H1 (cell line): ENCODE data around the gene SIX5.

Experiments
- BACH1 ChIP-seq: IDR thresholded peaks from 2 replicates; pipeline ENCODE4 v1.6.1; 2012; ENCODE audit warnings: low read length, improper control_type of control experiment
- BRCA1 ChIP-seq: IDR thresholded peaks from 2 replicates; pipeline ENCODE4 v1.6.1; 2012; ENCODE audit warnings: low read depth, low read length, improper control_type of control experiment
- CTCF ChIP-seq, 3 experiments: IDR thresholded peaks; 1 replicate in 2 of 3; 2 replicates in 1 of 3; pipeline versions ENCODE4 v1.5.1 to v1.6.1; 2011; ENCODE audit warnings: low read length in 3 of 3, mild to moderate bottlenecking in 3 of 3, inconsistent platforms in 2 of 3, low read depth in 1 of 3, moderate library complexity in 1 of 3; ENCODE audit not compliant: insufficient read depth in 1 of 3; ENCODE audit errors: control extremely low read depth in 1 of 3
- EGR1 ChIP-seq: IDR thresholded peaks from 2 replicates; pipeline ENCODE4 v1.6.1; 2011; ENCODE audit warnings: low read depth, low read length, borderline replicate concordance
- JUND ChIP-seq: IDR thresholded peaks from 2 replicates; pipeline ENCODE4 v1.6.1; 2011; ENCODE audit warnings: mild to moderate bottlenecking, improper control_type of control experiment, low read length
- POLR2A ChIP-seq, 2 experiments: IDR thresholded peaks; 1 replicate in 1 of 2; 2 replicates in 1 of 2; pipeline ENCODE4 v1.6.1; 2011; ENCODE audit warnings: low read depth in 2 of 2, low read length in 2 of 2, mild to moderate bottlenecking in 2 of 2; ENCODE audit errors: control extremely low read depth in 1 of 2
- POLR2AphosphoS5 ChIP-seq: IDR thresholded peaks from 2 replicates; pipeline ENCODE4 v1.6.1; 2011; ENCODE audit warnings: low read depth, low read length
- SIRT6 ChIP-seq: IDR thresholded peaks from one replicate; pipeline ENCODE4 v1.7.1; 2012; ENCODE audit warnings: low read length, inconsistent platforms
- SP4 ChIP-seq: IDR thresholded peaks from 2 replicates; pipeline ENCODE4 v1.6.1; 2012; ENCODE audit warnings: low read length, inconsistent platforms
- TAF1 ChIP-seq: IDR thresholded peaks from 2 replicates; pipeline ENCODE4 v1.6.1; 2011; ENCODE audit warnings: mild to moderate bottlenecking, low read depth, low read length
- YY1 ChIP-seq: IDR thresholded peaks from 2 replicates; pipeline ENCODE4 v1.6.1; 2011; ENCODE audit warnings: low read depth, mild to moderate bottlenecking, low read length
- TF ChIP-seq, protein P1 (sequence below): IDR thresholded peaks from 2 replicates; pipeline ENCODE4 v1.6.1; 2011; ENCODE audit warnings: low read depth, mild to moderate bottlenecking, low read length; ENCODE audit not compliant: insufficient read depth

- TF ChIP-seq CTCF (IDR thresholded peaks at IDR 0.05; ENCODE audit: control extremely low read depth in 1 of 3, insufficient read depth in 1 of 3, low read depth in 1 of 3, low read length in 3 of 3) (no peak), EGR1 (no peak), SP4 (no peak), BACH1 (no peak), POLR2A (IDR thresholded peaks at IDR 0.05; ENCODE audit: control extremely low read depth in 1 of 2, low read depth in 2 of 2, low read length in 2 of 2) (no peak), BRCA1 (no peak), TAF1 (no peak), POLR2AphosphoS5 (peak; percentile 54), JUND (no peak), SIRT6 (no peak), YY1 (no peak)
- TF ChIP-seq, protein P1, sequence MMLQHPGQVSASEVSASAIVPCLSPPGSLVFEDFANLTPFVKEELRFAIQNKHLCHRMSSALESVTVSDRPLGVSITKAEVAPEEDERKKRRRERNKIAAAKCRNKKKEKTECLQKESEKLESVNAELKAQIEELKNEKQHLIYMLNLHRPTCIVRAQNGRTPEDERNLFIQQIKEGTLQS = no peak
Observed at GRCh38 chr19:45769821-45770191, 754 bp upstream of the SIX5 start.
